NCI-H128 (cell line): ENCODE results near the gene RAB26.
"Not testable (repeated sequence)": the region's sequence is repeated elsewhere in the genome, so short reads cannot be mapped to it uniquely, and the experiment has no call there.

Experiments
- DNase-seq: peaks from one replicate; lab custom pipeline; 2025; ENCODE audit not compliant: unreplicated experiment; lab: John Stamatoyannopoulos, UW

The RAB26 gene

DNA sequence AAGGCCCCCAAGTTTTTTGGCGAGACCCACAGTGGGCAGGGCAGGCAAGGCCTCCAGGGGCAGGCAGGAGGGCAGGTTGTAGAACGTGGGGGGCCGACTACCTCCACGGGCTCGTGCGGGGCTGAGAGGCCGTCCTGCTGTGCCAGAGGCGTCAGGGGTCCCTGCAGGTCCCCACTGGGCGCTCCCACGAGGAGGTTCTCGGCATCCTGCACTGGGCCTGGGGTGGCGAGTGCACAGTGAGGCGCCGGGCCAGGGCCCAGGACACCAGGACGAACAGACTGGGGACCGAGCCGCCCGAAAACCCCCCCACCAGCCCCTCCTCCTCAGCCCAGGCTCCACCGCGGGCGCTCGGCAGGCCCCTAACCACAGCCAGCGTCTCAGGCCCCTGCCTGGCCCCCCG is 32.0 kb upstream of the RAB26 start:
- DNase-seq, result not testable (repeated sequence)

DNA sequence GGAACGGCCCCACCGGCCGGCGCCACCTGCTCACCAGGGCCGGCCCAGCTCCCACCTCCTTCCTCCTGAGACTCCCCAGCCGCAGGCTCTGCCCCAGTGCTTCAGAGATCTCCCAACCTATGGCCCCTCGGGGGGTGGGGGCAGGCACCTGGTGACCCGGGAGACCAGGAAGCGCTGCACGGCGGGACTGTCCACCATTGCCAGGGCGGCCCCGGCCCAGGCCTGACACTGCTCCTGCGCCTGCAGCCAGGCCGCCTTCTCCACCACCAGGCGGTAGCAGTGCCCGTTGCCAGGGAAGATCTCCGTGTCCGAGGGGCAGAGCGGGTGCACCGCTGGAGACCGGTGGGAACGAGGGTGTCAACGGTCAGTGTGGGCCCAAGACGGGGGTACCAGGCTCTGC is 31.1 kb upstream of the RAB26 start:
- DNase-seq, result not testable (repeated sequence)

DNA sequence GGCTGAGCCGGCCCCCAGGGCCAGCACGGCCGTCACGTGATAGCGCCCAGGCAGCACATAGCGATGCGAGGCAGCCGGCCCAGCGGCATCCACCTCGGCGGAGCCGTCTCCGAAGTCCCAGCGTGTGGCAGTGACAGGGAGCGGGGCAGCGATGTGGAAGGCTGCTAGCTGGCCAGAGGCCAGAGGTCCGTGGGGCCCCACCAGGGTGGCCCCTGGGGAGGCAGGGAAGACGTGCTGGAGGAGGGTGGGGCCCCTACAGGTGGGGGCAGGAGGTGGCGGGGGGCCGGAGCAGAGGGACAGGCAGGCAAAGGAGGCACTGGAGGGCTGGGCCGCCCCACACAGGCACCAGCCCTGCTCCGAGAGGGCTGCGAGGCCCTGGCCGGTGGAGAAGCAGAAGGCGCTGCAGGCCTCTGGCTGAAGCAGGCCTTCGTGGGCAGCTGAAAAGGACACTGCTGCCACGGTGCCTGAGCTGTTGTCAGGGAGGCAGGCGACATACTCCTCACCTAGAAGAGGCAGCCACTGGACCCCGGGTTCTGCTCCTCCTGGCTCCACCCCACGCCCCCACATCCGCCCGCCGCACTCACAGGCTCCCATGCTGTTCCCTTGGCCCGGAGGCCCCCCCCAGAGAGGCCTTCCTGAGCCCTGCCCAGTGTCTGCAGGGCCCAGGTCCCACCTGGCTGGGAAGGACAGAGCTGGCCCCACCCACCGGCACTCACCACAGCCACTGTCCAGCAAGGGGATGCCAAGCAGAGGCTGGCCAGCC is 30.3 kb upstream of the RAB26 start:
- DNase-seq, result not testable (repeated sequence)

DNA sequence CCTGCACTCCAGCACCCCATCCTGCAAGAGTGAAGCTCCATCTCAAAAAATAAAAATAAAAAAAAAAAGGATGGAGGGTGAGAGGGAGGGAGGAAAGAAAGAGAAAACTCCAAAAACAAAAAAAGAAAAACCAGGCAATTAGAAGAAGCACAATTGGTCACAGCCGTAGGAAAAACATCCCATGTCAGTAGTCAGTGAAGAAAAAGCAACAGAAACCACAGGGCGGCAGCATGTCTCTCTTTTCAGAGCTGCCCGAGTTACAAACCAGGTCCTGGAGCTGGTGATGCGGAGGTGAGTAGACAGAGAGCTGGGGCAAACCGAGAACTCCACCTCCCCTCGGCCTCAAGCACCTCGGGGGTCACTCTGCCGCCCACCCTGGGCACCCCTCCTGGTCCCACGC is 27.1 kb upstream of the RAB26 start:
- DNase-seq, result not testable (repeated sequence)

DNA sequence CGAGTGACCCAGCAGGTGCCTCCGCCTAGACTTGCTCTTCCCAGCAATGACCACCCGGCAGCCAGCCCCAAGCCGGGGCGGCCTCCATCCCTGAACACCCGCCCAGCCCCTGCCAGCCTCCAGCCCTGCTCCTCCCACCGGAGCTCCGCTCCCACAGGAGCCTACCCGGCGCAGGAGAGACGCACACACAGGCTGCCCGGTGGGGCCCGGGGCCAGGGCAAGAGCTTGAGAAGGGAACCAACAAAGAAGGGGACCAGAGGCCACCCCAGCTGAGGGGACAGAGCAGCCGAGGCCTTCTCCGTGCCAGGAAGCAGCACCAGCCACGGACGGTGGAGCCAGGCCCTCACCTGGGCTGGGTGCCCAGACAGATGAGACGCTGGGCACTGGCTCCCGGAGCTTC is 26.6 kb upstream of the RAB26 start:
- DNase-seq, result no peak

DNA sequence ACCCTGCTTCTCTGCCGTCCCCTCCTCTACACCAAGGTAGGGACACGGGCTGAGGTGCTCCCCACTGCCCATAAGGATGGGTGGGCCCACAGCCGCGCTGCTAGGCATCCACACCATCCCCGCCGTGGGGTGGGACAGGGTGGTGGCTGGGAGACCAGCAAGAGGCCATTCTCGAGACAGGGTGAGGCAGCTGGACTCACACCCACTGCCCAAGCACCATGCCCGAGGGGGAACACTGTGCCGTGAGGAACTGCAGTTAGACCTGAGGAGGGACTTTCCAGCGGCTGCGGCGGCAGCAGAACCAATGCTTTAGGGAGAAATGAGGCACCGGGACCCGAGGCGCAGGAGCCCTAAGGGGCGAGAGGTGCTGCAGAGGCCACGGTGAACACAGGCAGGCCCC is 26.0 kb upstream of the RAB26 start:
- no peak for DNase-seq

DNA sequence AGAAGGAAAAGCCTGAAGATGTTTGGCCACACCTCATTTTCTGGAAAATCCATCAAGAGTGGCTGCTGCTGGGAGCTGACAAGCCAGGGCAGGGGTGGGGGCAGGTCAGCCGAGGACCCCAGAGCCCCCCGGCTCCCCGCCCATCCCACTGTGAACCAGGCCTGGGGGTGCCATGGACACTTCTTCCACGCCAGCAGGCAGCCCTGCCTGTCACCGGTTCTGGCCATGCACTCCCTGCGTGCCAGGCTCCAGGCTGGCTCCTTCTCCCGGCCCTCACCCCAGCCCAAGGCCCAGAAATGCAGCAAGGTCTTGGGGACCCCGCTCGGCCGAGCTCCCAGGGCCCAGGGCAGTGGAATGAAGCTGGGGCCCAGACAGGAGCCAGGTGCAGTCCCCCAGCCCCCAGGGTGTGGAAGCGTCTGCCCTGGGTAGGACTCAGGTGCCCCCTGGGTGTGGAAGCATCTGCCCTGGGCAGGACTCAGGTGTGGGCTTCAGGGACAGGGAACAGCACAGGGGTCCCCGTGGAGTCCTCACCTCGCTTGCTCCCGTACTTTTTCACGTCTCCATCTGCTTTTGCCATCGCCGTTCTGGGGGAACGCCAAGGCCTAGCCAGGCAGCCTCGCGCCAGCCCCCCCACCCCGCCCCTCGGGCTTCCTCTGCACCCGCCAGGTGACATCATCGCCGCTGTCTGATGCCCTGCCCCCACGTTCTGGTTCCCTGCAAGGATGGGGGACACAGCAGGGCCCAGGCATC is 25.3 kb upstream of the RAB26 start:
- not testable (repeated sequence) for DNase-seq

DNA sequence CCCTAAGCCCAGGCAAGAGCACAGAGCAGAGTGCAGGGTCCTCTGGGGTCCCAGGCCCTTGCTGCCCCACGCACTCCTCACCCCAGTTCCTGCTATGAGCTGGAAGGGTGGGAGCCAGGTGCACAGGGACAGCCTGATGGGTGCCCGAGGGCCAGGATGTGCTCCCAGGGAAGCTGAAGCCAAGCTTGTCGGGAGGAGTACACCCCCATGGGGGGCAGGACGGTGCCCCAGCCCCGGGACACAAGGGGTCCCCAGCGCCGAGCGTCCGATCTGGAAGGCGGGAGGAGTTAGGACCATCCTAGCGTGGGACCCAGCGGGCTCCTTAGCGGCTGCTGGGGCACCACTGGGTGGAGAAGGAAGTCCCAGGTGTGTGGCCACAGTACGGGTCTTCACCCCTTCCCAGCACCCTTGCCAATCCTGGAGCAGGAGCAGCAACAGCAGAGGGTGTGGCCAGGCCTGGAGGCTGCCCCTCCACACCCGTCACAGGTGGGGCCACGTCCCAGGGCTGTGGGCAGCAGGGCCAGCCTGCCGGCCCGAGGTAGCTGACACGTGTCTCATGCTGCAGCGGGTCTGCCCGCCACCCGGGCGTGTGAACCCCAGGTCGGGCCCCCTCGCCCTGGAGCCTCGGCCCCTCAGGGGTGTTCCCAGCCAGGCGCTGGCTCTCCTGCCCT is 24.6 kb upstream of the RAB26 start:
- DNase-seq, result not testable (repeated sequence)

DNA sequence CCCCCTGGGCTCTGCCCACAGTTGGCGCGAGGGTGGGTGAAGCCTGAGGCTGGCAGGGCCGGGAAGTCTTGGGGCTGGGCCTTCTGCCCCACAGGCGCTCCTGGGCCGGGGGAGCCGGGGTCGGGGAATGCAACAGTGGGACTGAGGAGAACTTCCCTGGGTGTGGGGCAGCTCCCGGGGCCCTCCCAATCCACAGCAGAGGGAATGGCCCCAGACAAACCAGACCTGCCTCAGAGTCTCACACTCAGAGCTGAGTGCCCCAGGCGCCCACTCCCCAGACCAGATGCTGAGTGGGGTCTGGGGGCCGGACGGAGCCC is 24.1 kb upstream of the RAB26 start:
- DNase-seq, result not testable (repeated sequence)

DNA sequence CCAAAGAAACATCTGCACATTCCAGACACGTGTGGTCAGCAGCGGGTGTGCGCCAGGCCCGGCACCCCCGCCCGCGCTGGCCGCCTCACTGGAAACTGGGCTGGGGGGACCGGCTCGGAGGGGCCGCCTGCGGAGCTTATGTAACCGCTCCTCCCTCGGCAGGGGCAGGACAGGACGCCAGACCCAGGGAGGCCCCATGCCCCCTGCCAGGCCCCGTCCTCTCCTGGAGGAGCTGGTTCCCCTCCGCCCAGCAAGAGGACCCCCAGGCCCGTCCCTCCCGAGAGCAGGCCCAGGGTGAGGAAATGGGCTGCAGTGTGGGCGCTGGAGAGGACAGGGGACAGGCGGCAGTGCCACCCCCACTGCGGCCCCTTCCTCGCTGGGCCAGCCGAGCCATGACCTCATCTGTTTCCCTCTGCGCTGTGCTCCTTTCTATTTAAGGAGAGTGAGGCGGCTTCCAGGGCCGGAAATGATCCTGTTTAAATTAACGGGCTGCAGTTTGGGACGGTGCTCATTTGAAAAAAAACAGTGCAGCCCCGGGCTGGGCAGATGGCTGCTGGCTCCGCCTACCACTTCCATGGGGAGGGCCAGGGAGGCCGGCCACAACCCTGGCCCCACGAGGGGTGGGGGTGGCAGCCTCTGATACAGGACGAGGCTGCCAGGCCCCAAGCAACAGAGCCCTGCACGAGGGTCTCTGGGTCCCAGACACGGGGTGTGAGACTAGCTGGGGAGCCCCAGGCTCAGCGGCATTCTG is 23.6 kb upstream of the RAB26 start:
- not testable (repeated sequence) for DNase-seq

DNA sequence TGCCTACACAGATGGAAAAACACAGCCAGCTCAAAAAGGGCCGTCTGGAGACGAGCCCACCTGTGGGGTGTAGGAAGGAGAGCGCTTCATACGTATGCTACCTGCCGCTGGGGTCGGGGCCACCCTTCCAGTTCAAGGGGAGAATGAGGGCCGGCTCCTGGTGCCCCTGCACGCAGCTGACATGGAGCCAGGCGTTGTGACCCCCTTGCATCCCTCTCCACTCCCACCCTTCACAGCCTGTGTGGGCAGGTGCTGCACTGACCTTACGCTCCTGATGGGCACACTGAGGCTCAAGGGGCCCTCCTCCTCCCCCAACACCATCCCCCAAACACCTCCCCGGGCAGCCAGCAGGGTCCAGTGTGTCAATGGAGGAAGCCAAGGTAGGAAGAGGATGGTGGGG is 22.8 kb upstream of the RAB26 start:
- DNase-seq, result not testable (repeated sequence)

DNA sequence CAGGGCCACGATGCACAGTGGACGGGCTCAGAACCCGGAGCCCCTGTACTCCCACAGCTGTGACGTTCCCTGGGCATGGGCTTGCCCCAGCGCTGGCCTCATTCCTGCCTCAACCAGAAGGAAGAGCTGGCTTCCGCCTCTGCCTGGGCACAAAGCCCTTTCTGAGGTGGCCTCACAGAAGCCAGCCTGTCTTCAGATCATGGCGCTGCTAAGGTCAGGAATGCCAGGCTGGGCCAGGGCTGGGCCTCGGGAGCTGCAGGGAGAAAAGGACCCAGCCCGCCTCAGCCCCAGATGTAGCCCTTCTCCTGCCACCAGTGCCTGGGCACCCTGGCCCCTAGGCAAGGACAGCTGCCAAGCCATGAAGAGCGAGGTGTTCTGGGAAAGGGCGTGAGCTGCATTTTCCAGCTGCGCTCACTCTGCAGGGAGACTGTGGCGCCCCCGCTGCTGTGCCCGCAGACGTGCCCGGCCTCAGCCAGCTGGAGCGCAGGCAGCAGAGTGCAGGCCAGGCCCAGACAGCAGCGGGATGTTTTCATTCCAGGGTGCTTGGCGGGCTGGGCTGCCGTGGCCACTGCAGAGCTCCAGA is 22.2 kb upstream of the RAB26 start:
- not testable (repeated sequence) for DNase-seq

DNA sequence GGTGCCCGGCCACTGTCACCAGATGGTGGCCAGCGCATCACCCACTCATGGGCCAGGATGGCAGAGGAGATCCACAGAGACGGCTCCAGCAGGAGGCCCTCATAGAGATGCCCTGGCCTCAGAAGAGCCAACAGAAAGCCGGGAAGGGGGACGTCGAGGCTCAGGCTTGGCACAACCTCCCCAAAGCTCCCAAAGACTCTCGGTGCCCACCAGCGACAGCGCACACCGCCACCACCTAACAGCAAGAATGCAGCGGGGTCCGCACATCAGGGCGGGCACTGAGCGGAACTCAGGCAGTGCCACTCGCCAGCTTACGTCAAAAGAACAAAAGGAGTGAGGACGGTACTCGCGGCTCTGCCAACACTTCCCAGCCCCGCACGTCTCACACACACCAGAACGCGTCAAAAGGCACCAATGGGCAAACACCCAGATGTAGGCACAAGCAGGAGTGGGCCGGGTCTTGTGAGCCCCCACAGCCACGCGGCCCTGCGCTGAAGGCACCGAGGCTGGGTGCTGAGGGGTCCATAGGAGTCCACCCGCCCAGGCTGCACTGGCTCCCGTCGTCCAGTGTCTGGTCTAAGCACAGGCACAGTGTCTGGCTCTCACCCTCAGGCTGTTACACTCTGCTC is 21.4 kb upstream of the RAB26 start:
- not testable (repeated sequence) for DNase-seq

DNA sequence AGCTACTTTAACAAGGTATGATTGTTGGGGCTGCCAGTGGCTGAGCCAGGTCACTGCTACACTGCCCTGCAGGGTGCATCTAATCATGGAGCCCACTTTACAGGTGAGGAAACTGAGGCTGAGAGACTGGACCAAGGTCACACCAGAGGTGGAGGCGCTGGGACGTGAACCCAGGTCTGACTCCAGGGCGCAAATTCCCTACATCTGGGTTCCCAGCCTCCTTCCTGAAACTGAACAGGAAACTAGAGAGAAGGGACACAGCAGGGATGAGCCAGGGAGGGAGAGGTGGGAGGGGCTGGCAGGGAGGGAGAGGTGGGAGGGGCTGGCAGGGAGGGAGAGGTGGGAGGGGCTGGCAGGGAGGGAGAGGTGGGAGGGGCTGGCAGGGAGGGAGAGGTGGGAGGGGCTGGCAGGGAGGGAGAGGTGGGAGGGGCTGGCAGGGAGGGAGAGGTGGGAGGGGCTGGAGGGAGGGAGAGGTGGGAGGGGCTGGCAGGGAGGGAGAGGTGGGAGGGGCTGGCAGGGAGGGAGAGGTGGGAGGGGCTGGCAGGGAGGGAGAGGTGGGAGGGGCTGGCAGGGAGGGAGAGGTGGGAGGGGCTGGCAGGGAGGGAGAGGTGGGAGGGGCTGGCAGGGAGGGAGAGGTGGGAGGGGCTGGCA is 20.7 kb upstream of the RAB26 start:
- not testable (repeated sequence) for DNase-seq

DNA sequence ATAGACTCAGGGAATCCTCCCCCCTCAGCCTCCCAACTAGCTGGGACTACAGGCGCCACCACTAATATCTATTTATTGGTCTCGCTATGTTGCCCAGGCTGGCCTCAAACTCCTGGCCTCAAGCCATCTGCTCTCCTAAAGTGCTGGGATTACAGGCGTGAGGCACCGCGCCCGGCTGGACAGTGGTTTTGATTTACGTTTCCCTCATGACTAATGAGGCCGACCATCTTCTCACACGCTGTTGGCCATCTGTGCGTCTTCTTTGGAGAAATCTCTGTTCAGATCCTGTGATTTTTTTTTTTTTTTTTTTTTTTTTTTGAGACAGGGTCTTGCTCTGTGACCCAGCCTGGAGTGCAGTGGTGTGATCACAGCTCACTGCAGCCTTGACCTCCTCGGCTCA is 19.2 kb upstream of the RAB26 start:
- not testable (repeated sequence) for DNase-seq

DNA sequence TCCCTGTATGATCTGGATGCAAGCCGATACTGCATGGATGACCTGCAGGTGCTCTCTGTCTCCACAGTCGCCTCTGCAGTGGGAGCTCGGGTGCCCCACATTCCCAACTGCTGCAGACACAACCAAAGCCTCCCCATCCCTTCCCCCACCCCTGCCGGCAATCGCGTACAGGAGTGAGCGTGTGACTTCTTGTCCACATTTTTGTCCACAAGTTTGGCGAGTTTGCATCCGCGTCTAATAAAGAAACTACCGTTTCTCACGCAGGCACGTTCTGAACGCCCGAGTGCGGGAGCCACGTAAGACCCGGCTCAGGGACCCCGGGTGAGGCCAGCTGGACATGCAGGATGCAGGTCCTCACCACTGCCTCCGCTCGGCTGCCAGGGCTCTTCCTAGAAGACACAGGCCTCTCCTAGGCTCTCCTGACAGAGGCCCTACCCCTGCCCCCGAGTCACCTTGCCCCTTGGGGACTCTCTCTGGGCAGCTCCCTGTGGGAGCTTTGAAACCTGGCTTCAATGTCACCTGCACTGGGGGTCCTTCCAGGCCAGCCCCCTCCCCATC is 18.5 kb upstream of the RAB26 start:
- DNase-seq, result not testable (repeated sequence)

DNA sequence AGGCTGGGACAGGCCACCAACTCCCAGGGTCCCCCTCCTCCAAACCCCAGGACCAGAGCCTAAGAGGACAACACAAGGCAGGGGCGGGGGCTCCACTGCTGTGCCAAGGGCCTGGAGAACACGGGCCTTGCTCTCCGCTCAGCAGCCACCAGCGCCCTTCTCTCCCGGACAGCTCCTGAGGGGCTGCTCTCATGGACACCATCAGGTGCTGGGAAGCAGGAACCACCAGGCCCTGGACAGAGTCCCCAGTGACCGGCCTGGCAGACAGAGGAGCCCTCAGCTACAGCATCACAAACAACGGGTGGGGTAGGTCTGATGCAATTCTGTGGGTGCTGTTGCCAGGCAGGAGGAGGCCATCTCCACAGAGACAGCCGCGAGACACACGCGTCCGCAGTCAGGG is 14.6 kb upstream of the RAB26 start:
- not testable (repeated sequence) for DNase-seq

DNA sequence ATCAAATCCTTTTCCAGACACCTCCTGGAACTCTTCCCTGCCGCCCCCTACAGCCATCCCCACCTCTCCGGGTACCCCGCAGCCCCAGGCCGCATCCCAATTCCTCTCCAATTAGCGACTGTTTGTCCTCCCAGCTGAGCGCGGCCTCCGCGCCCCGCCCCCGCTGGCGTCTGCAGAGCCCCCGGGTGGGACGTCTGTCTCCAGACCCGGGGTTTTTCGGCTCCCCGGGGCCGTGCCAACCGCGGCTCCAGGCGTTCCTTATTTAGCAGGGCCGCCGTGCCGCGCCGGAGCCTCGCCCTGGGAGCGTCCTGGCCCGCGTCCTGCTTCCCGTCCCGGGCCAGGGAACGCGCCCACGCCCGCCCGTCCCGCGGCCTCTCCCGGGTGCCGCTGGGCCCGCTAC is 13.4 kb upstream of the RAB26 start:
- DNase-seq, result not testable (repeated sequence)

DNA sequence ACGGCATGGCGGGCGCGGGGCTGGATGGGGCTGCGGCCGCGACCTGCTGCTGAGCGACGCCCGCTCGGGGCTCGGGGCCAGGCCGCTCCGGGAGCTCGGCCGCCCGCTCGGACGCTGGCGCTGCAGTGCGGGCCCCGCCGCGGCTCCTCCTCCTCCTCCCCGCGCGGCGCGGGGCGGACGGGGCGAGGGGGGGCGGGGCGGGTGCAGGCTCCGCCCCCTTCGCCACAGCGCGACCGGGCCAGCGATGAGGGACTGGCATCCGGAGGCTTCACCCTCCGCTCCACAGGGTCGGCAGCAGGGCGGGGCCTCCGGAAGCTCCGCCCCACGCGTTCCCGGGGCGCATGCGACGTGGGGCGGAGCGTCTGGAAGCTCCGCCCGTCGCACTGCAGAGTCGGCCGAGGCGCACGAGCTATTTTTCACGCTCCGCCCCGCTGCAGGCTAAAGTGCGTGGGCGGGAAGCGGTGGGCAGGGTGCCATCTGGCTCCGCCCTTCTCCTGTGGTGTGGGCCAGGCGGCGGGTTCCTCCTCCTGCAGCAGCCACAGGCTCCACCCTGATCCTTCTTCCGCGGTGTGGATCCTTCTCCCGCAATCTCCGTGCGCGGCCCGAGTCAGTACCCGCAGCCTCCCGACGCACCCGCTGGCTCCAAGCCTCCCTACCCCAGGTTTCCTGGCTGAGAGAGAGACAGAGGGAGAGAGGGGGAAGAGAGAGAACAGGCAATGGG is 12.5 kb upstream of the RAB26 start, which contains the start of gene PKD1:
PKD1 (minus strand) TSS at position 129 of the 721 bp plus-strand sequence. CDS start 209 bp downstream, outside the sequence.
- peak; percentile 51 for DNase-seq
